Endometrial microvascular endothelial cells (primary cell): ENCODE results near the gene SGPL1. TPM values are rescaled to one million over a fixed set of nuclear protein-coding genes. Genes with fewer than 3 reads are reported as not detected.

Source experiments
- in situ Hi-C: cut with HindIII; loops from 2 replicates; pipeline ENCODE4 v1.10.0; 2017; ENCODE audit warnings: low sequenced_read_pairs, low pct_unique_long_range_greater_than_20kb; ENCODE audit errors: inconsistent ontology term
- total RNA-seq: library from RNA; depleted of rRNA; stranded (reverse); fragments of >200 nt; gene quantifications from one replicate; pipeline ENCODE4 v1.2.3, GENCODE V29; 2015; ENCODE audit errors: inconsistent ontology term

SGPL1 gene
- total RNA-seq, 1 donor from 2014 or later: 16.9 TPM

DNA sequence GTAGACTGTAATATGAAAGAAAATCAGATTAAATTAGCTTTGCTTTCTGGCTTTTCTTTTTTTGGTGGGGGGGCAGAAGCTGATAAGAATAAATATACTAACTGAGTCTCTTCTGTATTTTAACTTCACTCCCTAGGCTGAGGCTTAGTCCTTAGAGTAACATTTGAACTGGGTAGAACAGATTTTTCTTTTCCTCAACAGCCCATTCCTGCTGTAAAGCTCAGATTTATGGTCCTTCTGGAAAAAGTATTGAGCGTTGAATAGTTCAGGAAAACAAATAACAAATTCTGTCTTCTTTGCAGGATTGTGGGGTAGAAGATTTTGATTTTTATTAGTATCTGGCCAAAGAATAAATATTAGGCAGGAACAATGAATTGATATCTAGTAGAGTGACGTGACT lies 17.9 kb downstream of the SGPL1 start:
- in situ Hi-C loops: no loop called here

DNA sequence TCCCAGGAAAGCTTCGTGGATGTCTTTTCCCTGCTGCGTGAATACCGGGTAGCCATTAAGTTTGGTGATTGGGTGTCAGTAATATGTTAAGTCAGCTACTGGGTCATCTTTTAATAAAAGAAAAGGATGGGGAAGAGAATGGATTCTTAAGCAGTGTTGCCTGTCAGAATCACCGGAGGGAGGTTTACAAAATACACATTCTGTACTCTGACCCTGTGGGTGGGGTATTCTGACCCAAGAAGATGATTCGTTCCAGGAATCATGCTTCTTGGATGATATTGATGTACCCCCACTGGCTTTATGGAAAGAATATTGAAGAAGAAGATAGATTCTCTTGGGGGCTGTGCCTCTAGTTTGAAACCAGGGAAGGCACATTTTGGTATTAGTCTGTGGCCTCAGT lies 18.3 kb downstream of the SGPL1 start:
- in situ Hi-C loops: no loop called here

DNA sequence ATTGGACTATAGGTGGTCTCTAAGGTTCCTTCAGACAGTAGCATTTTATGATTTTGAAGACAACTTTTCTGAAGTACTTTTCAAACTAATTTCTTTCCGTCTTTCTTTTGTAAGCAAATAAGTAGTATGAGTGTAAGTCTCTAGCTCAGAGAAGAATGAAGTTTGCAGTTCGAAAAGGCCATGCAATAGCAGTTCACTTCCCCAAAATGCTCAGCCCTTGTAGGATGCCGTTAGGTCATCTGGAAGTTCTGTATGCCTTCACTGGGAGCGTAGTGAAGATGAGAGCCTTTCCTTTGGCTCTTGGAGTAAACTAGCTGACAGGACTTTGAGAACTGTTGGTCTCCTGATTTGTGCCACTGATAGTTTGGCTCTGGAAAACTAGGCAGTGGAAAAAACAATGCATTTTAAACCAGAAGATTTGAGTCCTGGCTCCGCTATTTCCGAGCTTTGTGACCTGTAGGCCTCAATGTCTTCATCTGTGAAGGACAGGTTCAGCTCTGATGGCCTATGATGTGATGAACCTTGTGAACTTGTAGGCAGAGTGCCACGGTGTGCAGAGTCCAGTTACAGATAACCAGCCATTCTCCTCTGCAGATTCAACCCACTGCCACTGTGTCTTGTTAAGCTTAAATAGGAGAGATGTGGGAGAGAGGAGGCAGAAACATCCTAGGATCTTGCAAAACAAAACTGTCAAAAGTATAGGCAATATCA lies 18.8 kb downstream of the SGPL1 start:
- in situ Hi-C loops: no loop called here

DNA sequence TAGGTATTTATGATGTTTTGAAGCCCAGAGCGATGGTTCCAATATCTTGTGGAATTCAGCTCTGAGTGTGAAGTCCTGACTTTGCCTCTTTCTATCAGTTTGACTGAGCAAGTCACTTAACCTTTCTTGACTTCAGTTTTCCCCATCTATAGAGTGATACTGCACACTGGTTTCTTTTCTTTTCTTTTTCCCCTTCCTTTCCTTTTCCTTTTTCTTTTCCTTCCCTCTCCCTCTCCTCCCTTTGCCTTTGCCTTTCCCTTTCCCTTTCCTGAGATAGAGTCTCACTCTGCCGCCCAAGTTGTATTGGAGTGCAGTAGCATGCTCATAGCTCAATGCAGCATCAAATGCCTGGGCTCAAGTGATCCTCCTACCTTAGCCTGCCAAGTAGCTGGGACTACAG lies 20.6 kb downstream of the SGPL1 start:
- in situ Hi-C loops: no loop called here

DNA sequence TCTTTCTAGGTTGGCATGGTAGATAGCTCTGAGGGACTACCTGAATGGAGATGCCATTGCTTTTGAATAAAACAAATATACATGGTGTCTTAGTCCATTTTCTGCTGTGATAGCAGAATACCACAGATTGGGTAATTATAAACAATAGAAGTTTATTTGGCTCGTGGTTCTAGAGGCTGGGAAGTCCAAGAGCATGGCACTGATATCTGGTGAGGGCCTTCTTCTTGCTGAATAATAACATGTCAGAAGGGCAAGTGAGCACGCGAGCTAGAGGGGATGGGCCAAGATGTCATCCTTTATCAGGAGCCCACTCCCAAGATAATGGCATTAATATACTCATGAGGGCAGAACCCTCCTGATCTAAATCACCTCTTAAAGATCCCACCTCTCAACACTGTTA lies 21.9 kb downstream of the SGPL1 start:
- in situ Hi-C loops: no loop called here

DNA sequence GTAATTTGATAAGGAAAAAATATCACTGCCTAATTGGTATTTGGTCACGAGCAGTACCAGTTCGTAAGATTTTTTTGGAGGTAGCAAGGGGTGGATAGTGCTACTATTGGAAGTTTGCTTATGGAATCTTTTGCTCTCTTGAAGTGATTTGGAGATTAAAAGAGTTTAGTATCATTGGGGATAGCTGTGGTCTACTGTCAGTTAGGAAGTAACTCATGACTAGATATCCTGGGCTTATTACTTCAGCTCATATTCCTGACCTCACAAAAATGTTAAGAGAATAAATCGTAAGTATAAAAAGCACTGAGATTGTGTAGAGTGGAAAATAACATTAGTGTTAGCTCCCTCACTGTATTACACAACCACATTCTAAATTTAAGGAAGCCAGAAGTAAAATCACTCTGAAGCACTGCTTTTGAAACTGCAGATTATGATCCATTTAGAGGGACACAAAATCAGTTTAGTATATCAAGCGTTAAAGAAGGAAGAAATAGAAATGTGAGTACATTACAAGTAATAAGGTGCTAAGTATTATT lies 22.6 kb downstream of the SGPL1 start:
- in situ Hi-C loops: no loop called here

DNA sequence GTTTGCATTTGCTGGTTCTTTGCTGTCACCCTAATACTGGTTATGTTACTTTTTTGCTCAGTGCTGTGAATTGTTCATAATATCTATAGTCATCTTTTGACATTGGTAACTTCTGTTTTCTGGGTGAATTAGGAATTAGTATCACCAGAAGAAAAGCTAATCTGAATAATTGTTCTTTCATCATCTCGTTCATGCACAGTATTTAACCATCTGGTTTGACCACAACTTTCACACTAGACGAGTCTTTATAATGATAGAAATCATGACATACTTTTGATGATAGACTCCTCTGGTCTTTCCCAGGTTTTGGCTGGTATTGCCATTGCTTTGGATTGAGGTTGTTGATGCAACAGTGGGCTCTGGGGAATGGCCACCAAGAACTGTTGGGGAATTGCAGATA lies 25.1 kb downstream of the SGPL1 start:
- in situ Hi-C loops: no loop called here

DNA sequence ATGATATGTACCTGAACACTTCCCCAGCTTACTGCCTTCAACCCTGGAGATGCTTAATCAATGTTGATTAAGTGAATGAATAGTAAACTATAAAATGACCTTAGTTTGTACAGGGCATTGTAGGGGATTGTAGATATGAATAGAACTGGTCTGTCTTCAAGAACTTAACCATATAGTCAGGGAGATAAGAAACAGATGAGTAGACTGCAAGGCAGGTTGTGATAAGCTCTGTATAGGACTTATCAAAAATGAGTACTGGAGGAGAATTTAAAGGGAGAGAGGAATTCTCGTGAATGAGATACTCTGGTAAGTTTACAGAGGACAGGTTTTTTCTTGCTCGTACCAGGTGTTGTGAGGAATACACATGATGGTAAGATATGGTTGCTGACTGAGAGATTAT lies 27.6 kb downstream of the SGPL1 start:
- in situ Hi-C loops: no loop called here

DNA sequence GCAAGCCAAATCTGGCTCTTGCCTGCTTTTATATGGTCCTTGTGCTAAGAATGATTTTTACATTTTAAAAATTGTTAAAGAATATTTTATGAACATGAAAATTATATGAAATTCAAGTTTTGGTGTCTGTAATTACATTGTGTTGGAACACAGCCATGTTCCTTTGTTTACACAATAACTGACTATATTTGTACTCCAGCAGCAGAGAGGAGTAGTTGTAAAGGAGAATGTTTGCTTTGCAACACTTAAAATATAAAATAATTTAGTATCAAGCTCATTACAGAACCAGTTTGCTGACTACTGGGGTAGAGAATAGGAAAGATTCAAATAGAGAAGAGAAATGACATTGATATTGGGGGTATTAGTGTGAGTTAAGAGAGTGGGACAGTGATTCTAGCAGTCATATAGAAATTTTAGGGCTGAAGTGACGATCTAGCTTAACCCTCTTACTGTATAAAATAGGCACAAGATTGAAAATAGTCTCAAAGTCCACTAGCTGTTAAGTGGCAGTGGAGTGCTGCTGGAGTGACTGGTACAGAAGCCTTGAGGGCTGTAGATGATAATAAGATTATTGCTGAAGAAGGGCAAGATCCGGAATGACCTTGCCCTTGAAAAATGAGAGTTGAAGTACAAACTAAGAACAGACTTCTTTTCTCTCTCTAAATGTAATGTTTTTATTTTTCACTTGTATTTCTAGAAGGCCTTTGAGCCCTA lies 28.2 kb downstream of the SGPL1 start:
- in situ Hi-C loops: no loop called here

DNA sequence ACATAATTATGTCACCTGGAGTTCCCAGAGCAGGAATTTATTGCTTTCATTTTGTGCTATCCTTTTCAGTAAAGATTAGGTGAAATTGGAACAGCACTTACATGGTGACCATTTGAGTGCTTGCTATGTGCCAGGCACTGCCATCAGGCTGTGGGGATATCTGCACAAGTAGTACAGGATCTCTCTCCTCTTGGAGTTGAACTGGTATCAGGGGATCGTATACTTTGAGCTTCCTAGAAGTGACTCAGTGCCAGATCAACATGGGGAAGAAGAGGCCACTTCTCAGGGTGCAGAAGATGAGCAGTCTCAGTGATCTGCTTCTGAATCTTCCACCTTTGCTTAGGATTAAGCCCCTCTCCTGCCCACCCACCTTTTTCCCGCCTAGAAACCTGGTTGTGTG lies 29.5 kb downstream of the SGPL1 start:
- in situ Hi-C loops: no loop called here

DNA sequence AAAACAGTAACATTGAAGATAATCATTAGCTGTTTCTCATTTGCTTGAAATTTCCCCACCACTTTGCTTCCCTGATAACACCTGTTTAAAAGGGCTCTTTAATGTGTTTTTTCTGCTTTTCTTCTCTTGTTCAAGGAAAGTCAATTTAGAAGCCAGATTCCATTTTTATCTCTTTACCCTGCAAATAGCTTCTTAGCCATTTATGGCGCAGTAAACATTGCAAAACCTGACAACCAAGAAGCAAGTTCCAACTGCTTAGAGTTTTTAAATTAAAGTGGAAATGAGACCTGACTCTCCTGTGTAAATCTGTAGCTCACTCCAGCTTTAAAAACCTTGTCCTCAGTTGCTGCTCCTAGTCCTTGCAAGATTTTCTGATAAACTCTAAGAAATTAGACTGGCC lies 30.1 kb downstream of the SGPL1 start:
- in situ Hi-C loops: no loop called here

DNA sequence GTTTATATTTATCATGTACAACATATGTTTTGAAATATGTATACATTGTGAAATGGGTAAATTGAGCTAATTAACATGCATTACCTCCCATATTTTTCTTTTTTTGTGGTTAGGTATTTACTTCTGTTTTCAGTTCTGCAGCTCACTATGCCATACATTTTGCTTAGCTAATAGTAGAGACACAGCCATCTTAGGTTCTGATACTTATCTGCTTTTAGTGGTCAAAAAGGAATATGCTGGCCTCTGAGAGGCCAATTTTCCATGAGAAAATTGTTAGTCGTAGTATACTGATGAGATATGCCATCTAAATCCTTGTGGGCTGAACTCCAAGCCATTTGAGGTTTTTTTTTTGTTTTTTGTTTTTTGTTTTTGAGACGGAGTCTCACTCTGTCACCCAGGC lies 31.0 kb downstream of the SGPL1 start:
- in situ Hi-C loops: no loop called here

DNA sequence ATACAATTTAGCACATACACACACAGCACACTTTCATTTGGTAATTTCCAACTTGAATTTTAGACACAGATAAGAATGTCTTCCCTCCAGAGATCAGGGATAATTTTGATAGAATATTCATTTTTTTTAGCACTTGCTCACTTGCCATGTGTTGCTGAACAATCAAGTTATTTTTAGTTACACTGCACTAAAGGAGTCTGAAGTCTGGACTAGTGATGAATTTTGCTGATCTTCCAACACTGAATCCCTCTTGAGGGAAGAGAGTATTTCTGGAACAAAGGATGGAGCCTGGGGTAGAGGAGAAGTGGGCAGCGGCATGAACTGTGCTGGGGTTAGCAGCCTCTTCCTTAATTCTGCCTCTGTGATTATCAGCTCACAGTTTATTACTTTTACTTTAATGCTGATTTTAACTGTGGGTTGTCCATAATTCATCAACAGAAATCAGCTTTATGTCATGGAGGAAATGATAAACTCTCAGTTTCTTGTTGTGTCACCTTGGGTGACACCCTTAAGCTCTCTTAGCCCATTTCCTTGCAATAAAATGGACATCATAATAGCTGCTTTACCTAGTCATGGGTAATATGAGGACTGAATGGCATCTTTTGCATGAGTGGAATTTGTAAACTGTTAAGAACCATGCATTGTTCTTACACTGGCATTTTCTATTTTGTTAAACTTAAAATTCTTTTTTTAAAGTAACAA lies 32.1 kb downstream of the SGPL1 start:
- in situ Hi-C loops: no loop called here

DNA sequence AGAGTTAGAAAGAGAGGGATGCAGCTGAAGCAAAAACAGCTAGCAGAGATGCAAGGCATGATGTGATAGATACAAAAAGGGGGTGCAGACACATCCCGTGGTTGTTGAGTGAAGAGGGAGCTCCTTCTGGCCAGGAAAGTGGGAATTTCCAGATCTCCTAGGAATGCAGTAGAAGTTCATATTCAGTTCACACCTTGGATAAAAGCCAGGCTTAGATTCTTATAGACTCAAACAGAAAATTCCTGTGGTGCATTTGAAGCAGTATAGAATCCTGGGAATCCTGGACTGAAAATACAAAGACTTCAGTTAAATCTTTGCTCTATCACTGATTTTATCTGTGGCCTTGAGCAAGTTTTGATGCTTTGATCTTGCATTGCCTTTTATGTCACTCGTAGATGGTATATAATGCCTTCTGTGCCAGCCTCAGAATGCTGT lies 33.9 kb downstream of the SGPL1 start:
- in situ Hi-C loops: no loop called here

DNA sequence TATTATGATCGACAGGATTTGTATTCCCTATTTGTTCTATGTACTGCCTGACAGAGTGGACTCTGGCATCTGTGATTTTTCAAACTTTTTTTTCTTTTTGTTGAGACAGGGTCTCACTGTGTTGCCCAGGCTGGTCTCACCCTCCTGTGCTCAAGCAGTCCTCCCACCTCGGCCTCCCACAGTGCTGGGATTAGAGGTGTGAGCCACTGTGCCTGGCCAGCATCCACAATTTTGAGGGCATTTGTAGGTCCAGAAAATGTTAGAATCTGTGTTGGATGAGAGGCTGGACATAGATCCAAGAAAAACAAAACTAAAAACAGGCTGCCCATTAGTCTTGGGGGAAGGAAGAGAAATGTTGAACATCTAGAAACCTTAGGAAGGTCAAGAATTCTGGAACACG lies 34.3 kb downstream of the SGPL1 start:
- in situ Hi-C loops: no loop called here

DNA sequence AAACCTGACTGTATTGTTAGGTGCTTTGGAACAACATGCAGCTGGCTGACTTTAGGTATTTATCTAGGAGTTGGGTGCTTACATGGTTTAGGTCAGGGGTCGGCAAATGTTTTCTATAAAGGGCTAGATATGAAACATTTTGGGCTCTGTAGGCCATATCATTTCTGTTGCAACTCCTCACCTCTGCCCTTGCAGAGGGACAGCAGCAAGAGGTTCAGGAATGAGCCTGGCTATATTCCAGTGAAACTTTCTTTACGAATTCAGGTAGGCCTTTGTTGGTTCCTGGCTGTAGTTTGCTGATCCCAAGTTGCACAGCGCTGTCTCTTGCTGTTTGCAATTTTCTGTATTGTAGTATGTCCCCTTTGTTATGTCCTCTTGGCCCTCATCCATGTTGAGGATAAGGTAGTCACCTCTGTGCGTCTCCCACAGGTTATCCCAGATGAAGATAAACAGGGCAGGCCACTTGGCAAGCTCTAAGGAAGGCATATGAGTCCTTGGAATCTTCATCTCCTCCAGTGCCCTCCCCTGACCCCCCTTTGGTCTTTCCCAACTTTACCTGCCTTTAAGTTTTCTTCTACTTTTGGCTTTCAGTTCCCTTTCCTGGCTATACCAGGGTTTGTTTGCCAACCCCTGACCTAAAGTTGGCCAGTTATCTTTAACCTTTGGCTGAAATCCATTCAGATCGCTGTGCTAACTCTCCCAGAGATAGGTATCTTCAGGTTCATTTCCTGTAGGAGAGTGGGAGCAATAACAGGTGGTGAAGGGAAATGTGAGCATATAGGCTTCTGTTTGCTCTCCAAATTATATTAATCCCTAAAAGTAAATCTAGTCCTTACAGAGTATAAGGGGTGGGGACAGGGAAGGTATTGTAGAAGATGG lies 36.1 kb downstream of the SGPL1 start:
- in situ Hi-C loops: no loop called here

DNA sequence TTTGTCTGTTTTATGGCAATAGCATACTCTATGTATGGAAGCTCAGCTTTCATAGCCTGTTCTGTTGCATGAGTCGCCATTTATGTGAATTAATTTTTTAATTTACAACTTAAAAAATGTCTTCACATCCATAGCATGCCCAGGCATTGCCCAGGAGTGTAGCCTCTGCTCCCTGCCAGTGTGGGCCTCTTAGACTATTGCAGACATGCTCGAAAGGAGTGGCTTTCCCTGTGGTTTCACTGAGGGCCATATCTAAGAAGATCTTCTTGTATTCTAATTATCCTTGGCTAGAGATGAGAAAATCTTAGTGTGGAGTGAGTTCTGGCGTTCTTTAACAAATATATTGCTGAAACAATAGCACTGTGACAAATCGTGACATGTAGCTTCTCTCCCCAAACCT lies 37.3 kb downstream of the SGPL1 start:
- in situ Hi-C loops: no loop called here

DNA sequence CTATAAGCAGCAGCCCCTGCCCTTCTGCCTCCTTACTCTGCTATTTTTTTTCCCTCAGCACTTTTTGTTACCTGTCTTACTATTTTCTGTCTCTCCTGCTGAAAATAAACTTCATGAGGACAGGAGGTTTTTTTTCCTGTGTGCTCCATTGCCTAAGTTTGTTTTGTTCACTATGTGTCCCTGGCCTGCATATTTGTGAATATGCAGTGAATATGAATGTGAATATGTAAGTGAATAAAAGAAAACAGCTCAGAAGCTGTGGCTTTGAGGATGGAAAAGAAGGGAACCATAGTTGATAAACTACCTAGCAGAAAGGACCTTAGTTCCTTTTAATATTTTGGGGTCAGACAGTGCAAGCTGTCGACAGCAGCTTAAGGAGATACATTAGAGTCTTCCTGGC lies 37.7 kb downstream of the SGPL1 start:
- in situ Hi-C loops: no loop called here

DNA sequence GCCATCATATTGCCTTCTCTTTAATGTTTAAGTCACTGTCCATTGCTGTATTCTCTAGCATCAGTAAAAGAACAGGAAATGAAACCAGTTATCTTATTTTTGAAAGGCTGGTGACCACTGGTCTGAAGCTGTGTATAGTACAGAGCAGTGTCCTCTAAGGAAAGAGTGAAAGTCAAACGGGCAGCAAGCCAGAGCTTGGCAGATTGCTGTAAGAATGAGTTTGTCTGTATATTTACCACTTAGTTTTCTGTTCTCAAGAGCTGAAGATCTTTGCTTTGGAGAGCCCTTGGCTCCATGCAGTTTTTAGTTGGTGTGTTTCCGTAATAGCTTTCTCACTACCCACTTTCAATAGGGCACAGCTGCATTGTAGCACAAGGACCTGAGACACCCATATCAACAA lies 40.7 kb downstream of the SGPL1 start:
- in situ Hi-C loops: no loop called here
